GM19438 (cell line): Measurements from ENCODE around the gene FBN3.

Experiments
- ATAC-seq: cut with Tn5 transposase; IDR thresholded peaks from one replicate; pipeline ENCODE4 v1.9.1; 2021; ENCODE audit warnings: low read depth; ENCODE audit not compliant: unreplicated experiment

FBN3 gene

GRCh38 chr19:8148410-8149260 lies 757 bp downstream of the FBN3 start:
- ATAC-seq = no peak

- no peak for ATAC-seq
These were observed 1.3 kb downstream of the FBN3 start for GRCh38 chr19:8148088-8148409.

DNA sequence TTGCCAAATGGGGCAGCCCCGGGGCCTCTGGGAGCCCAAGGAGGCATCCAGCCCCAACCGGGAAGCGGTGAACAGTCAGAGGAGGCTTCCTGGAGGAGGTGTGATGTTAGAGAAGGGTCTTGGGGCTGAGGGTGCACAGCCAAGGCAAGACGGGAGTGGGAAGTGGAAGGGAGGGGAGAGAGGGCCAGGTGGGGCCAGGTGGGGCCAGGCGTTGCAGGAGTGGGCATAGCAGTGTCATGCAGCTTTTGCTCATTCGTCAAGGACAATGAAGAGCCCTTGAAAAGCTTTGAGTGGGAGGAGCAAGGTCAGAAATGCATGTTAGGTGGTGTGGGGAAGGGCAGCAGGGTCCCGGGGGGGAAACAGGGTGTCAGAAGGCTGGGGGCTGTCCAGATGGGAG lies 1.8 kb downstream of the FBN3 start:
- no peak for ATAC-seq

GRCh38 chr19:8146877-8147581 lies 2.4 kb downstream of the FBN3 start:
- no peak for ATAC-seq

DNA sequence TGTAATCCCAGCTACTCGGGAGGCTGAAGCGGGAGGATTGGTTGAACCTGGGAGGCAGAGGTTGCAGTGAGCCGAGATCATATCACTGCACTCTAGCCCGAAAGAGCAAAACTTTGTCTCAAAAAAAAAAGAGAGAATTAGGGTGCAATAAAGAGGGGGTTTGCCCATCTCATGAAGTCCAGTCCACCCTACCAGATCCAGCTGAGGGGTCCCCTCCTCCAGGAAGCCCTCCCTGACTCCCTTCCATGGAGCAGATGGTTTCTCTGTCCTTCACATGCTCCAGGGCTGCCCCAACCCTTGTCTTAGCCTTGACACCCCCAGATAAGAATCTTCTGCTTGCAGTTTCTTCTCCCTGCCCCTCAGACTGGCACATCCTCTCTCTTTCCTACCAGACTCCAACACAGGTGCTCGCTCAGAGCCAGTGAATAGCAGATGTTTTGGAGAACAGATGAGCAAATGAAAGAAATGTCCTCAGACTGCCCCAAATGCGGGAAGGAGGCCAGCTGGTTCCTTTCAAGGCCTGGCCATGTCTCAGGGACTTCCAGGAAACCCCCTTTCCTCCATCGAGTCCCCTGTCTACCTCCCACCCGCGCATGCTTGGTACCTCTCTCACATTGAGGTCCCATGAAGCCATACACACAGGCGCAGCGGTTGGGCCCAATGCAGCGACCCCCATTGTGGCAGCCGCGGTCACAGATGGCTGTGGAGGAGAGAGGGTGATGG lies 5.0 kb downstream of the FBN3 start:
- no peak for ATAC-seq

DNA sequence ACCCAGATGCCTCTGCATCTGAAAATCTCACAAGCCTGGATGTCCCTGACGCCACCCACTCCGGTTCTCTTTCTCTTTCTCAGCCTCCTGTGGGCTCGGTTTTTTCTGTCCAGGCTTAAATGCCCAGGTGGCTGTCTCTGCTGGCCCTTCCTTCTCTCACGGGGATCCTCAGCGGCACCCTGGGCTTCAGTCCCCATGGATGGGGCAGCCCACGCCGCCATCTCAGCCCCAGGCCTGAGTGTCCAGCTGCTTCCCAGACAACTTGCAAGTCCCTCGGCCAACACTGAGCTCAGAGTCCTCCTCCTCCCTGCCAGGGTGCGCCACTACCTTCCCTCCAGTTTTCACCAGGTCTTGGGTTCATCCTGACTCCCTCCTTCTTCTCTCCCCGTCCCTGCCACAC lies 6.4 kb downstream of the FBN3 start:
- no peak for ATAC-seq

- no peak for ATAC-seq
These were observed 6.9 kb downstream of the FBN3 start for GRCh38 chr19:8142513-8142900.

- ATAC-seq = no peak
These were observed 7.5 kb downstream of the FBN3 start for GRCh38 chr19:8141726-8142512.

GRCh38 chr19:8138201-8138600 lies 11.2 kb downstream of the FBN3 start:
- ATAC-seq = no peak

DNA sequence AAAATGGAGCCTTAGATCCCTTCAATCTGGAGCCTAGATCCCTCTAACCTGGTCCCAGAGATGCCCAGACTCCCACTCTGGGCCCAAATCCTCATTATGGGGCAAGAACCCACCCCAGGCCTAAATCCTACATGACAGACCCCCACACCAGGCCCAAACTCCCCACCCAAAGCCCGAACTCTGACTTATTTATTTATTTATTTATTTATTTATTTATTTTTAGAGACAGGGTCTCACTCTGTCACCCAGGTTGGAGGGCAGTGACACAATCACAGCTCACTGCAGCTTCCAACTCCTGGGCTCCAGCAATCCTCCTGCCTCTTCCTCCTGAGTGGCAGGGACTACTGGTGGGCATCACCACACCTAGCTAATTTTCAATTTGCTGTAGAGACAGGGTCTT lies 12.0 kb downstream of the FBN3 start:
- no peak for ATAC-seq

- ATAC-seq = no peak
These were observed 13.3 kb downstream of the FBN3 start for GRCh38 chr19:8135946-8136618.

DNA sequence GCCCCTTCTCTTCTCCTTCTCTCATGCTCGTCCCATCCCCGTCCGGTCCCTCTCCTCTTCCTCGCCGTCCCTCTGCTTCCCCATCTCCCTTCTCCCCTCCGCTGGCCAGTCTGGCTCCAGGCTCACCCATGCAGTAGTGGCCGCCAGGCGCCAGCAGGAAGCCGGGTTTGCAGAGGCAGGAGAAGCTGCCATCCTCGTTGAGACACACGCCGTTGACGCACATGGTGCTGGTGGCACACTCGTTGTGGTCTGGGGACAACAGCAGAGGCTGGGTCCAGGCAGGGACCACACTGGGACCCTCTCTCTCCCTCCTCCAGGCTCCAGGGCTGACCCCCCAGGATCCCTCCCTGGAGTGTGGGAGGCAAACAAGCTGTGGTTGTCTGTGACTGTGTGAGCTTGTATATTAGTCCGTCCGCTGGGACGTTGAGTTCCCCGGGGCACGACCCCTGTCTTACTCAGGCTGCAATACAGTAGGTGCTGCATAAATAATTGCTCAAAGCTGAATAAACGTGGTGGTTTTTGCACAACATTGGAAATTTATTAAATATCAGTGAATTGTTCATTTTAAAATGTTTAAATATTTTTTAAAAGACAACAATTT lies 16.4 kb downstream of the FBN3 start:
- no peak for ATAC-seq

DNA sequence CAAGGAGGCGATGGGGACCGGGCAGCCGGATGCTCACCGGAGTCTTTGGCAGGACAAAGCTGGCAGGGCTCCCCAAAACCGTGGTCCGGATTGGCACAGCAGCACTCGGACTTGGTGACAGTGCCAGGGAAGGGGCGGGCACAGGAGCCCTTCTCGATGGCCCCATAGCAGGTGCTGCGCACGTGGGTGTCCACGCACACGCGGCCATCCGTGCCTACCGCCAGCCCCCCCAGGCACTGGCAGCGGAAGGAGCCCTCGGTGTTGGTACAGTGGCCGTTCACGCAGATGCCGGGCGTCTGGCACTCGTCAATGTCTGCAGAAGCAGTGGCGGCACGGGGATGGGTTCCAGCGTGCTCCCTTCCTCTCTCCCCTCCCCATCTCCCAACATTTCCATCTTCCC lies 17.9 kb downstream of the FBN3 start:
- ATAC-seq = no peak

DNA sequence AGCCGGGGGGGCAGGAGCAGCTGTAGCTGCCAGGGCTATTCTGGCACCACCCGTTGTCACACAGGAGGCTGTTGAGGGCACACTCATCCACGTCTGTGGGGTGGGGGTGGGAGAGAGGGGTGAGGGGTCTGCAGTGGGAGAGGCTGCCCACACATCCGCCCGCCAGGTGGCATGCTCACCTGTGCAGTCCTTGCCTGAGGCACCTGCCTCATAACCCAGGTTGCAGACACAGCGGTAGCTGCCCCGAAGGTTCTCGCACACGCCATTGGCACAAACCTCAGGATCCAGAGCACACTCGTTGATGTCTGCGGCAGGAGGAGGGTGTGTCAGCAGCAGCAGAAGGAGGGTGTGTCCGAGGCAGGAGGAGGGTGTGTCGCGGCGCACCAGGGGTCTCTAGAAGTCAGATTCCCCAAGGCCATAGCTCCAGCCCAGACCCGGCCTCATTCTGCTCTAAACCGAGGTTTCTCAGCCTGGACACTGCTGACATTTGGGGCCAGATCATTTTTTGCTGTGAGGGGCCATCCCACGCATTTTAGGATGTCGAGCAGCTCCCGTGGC lies 20.3 kb downstream of the FBN3 start:
- no peak for ATAC-seq

DNA sequence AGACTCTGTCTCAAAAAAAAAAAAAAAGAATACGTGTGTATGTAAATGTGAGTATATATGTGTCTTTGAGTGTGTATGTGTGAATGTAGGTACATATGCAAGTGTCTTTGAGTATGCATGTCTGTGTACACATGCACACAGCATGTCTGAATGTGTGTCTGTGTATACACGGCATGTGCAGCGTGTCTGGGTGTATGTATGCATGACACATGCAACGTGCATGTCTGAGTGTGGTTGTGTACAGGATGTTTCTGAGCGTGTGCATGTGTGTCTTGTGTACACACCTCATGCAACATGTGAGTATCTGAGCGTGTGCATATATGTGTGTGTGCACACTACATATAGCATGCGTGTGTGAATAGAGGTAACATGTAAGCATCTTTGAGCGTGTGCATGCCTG lies 20.8 kb downstream of the FBN3 start:
- no peak for ATAC-seq

DNA sequence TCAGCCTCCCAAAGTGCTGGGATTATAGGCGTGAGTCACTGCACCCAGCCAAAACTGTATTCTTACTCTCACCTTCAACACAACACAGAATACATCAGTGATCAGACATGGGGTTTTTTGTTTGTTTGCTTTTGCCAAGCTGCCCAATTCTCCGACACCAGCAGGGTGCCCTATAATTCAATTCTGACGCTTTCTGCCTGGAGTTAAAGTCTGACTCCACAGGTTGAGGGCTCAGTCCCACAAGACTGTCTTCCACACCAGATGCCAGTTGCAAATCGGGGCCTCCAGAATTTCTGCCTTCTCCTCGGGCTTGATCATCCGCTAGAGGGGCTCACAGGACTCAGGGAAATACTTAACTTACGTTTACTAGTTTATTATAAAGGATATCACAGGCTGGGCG lies 22.1 kb downstream of the FBN3 start:
- ATAC-seq = no peak

DNA sequence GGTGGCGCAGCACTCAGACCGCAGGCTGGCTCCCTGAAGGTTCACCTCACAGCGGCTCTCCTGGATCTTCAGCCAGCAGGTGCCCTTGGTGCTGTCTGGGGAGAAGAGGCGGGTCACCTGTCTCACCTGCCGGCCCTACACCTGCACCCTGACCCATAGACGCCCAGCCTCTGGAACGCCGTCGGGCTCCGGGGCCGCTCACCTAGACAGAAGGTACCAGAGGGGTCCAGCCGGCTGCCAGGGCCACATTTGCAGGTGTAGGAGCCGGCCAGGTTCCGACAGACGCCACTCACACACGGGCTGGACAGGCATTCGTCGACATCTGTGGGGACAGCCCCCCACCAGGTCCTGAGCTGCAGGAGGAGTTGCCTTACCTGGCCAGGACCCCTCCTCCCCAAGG lies 22.9 kb downstream of the FBN3 start:
- no peak for ATAC-seq

DNA sequence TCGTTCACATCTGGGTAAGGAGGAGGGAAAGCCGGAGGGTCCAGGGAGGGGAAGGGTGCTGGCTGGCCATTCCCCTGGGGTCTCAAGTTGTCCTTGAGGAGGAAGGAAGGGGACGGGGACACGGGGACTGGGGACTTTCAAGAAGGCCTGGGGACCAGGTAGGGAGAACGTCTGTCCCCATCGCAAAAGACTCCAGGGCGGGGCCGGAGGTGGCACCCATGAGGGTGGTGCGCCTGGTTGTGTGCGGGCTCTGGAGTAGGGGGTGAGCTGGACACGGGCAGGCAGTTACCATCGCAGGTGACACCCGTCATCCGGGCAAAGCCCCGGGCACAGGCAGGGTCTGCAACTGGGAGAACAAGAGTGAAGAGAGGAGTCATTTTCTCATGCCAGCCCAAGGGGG lies 23.4 kb downstream of the FBN3 start:
- ATAC-seq = no peak

DNA sequence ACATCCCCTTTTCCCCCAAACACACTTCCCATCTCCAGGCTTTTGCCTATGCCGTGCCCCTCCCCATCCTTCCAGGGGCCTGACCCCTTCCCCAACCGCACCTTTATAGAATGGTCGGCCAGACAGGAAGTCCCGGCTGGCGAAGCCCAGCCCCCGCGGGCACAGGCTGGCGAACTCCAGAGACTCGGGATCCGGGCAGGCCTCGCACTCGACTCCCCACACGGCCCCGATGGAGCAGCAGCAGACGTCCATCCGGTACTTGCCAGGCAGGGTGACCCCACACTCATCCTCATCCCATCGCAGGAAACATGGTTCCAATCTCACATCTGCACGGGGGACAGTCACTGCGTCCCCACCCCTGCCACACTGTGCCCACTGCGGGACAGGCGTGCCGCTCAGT lies 25.7 kb downstream of the FBN3 start:
- ATAC-seq = no peak
